SK-N-SH (cell line): ENCODE data around the gene TARBP1.

ENCODE experiments used
- CHD2 ChIP-seq: fragments of 150-350 bp; IDR thresholded peaks from 2 replicates; pipeline ENCODE4 v1.6.1; 2018; ENCODE audit warnings: low read length; ENCODE audit not compliant: partially characterized antibody
- EP300 ChIP-seq, 2 experiments: IDR thresholded peaks; 2 replicates each; pipeline versions ENCODE4 v1.4.0 to v1.6.1; 2012; ENCODE audit warnings: borderline replicate concordance in 1 of 2, low read depth in 1 of 2, low read length in 1 of 2
- EZH2phosphoT487 ChIP-seq: fragments of 200-600 bp; sonication (generic); IDR thresholded peaks from 2 replicates; pipeline ENCODE4 v1.6.1; 2017; ENCODE audit warnings: low read depth, mixed run types, mild to moderate bottlenecking, antibody characterized with exemption, moderate library complexity, borderline replicate concordance
- FOXM1 ChIP-seq: IDR thresholded peaks from 2 replicates; pipeline ENCODE4 v1.4.0; 2012; ENCODE audit warnings: low read depth, mild to moderate bottlenecking
- JUND ChIP-seq: IDR thresholded peaks from 2 replicates; pipeline ENCODE4 v1.4.0; 2012
- POLR2AphosphoS5 ChIP-seq: IDR thresholded peaks from 2 replicates; pipeline ENCODE4 v1.6.1; 2012; ENCODE audit warnings: low read depth, low read length
- RAD21 ChIP-seq: IDR thresholded peaks from 2 replicates; pipeline ENCODE4 v1.6.1; 2012; ENCODE audit warnings: mild to moderate bottlenecking, low read length
- REST ChIP-seq: IDR thresholded peaks from 2 replicates; pipeline ENCODE4 v1.6.1; 2012; ENCODE audit warnings: mild to moderate bottlenecking, low read depth, low read length, moderate library complexity
- RFX5 ChIP-seq: IDR thresholded peaks from 2 replicates; pipeline ENCODE4 v1.6.1; 2012; ENCODE audit warnings: mild to moderate bottlenecking, improper control_type of control experiment, low read length
- RXRA ChIP-seq: IDR thresholded peaks from 2 replicates; pipeline ENCODE4 v1.4.0; 2012; ENCODE audit warnings: low read depth, mild to moderate bottlenecking, borderline replicate concordance
- SIN3A ChIP-seq: IDR thresholded peaks from 2 replicates; pipeline ENCODE4 v1.6.1; 2012; ENCODE audit warnings: low read depth, mild to moderate bottlenecking, low read length, moderate library complexity, borderline replicate concordance
- SMC3 ChIP-seq: IDR thresholded peaks from 2 replicates; pipeline ENCODE4 v1.6.1; 2012; ENCODE audit warnings: low read depth, low read length, improper control_type of control experiment
- TF ChIP-seq, protein P1 (sequence below): IDR thresholded peaks from 2 replicates; pipeline ENCODE4 v1.4.0; 2012; ENCODE audit warnings: low read depth
- TF ChIP-seq, protein P2 (sequence below): fragments of 200-600 bp; sonication (generic); IDR thresholded peaks from 2 replicates; pipeline ENCODE4 v1.6.1; 2017; ENCODE audit warnings: antibody characterized with exemption, mild to moderate bottlenecking, moderate library complexity

DNA sequence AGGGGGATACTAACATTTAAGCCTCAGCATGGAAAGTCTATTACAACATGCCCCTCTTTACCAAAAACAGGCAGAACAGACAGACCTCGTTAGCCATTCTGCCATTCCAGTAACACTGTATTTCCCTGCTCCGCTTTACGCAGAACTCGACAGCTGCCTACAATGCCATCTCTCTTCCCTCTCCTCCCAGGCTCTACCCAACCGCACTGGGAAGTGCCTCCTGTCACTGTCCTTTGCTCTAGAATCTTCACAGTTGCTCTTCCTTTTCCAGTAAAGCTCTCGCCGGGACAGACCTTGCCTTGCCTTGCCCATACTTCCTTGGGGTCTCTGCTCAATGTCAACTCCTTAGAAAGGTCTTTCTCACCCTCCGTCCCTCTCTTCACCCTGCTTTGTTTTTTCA lies 82.9 kb downstream of the TARBP1 start:
- no peak for TF ChIP-seq RAD21
- TF ChIP-seq, protein P1, sequence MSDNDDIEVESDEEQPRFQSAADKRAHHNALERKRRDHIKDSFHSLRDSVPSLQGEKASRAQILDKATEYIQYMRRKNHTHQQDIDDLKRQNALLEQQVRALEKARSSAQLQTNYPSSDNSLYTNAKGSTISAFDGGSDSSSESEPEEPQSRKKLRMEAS: no peak
- no peak for TF ChIP-seq REST
- TF ChIP-seq, protein P2, sequence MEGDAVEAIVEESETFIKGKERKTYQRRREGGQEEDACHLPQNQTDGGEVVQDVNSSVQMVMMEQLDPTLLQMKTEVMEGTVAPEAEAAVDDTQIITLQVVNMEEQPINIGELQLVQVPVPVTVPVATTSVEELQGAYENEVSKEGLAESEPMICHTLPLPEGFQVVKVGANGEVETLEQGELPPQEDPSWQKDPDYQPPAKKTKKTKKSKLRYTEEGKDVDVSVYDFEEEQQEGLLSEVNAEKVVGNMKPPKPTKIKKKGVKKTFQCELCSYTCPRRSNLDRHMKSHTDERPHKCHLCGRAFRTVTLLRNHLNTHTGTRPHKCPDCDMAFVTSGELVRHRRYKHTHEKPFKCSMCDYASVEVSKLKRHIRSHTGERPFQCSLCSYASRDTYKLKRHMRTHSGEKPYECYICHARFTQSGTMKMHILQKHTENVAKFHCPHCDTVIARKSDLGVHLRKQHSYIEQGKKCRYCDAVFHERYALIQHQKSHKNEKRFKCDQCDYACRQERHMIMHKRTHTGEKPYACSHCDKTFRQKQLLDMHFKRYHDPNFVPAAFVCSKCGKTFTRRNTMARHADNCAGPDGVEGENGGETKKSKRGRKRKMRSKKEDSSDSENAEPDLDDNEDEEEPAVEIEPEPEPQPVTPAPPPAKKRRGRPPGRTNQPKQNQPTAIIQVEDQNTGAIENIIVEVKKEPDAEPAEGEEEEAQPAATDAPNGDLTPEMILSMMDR: no peak
- no peak for TF ChIP-seq RFX5
- no peak for TF ChIP-seq RXRA
- TF ChIP-seq SMC3: no peak
- no peak for TF ChIP-seq POLR2AphosphoS5
- no peak for TF ChIP-seq EP300 (IDR thresholded peaks at IDR 0.05; ENCODE audit: borderline replicate concordance in 1 of 2, low read depth in 1 of 2, low read length in 1 of 2)
- TF ChIP-seq SIN3A: no peak
- no peak for TF ChIP-seq FOXM1
- TF ChIP-seq CHD2: no peak
- TF ChIP-seq JUND: no peak
- TF ChIP-seq EZH2phosphoT487: no peak
